OCI-LY3 (cell line): ENCODE data around the gene EYA2.

ENCODE experiments used
- EZH2phosphoT487 ChIP-seq: fragments of 200-600 bp; shearing (Covaris generic); IDR thresholded peaks from 2 replicates; pipeline ENCODE4 v1.6.1; 2018; ENCODE audit warnings: antibody characterized with exemption, mixed run types, low read depth
- TF ChIP-seq, protein P1 (sequence below): fragments of 200-600, 300-600 bp; sonication (generic); IDR thresholded peaks from 2 replicates; pipeline ENCODE4 v1.5.1; 2014; ENCODE audit warnings: antibody characterized with exemption, low read length, low read depth

GRCh38 chr20:47206962-47207641, 312.5 kb downstream of the EYA2 start:
- TF ChIP-seq, protein P1, sequence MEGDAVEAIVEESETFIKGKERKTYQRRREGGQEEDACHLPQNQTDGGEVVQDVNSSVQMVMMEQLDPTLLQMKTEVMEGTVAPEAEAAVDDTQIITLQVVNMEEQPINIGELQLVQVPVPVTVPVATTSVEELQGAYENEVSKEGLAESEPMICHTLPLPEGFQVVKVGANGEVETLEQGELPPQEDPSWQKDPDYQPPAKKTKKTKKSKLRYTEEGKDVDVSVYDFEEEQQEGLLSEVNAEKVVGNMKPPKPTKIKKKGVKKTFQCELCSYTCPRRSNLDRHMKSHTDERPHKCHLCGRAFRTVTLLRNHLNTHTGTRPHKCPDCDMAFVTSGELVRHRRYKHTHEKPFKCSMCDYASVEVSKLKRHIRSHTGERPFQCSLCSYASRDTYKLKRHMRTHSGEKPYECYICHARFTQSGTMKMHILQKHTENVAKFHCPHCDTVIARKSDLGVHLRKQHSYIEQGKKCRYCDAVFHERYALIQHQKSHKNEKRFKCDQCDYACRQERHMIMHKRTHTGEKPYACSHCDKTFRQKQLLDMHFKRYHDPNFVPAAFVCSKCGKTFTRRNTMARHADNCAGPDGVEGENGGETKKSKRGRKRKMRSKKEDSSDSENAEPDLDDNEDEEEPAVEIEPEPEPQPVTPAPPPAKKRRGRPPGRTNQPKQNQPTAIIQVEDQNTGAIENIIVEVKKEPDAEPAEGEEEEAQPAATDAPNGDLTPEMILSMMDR = no peak
- no peak for TF ChIP-seq EZH2phosphoT487
